Skeletal muscle cell (primary cell): ENCODE measurements around the gene MACROD2.

Source experiments
- DNase-seq: peaks from one replicate; pipeline ENCODE4 v3.0.0-alpha.2; 2010; ENCODE audit warnings: low read depth
- H3K4me3 ChIP-seq: 2 replicates; pipeline ENCODE4 v1.5.1; 2011; ENCODE audit warnings: low read depth, mild to moderate bottlenecking, control low read depth, low read length, moderate library complexity

MACROD2 gene

DNA sequence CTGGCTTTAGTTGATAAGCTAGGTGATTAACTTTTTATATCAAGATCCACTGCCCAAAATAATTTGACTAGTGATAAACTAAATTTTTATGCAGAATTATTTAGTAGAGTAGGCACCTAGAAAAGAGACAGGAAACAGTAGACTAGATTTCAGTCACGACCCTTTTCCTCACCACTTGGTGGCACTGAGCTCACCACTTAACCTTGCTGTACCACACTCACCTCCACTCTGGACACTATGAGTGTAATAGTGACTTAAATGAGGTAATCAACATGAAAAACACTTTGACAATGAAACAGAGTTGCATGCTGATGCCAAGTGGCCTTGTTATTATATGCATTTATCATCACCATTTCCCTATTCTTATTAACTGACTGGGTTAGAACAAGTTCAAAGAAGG lies 1847.6 kb downstream of the MACROD2 start:
- H3K4me3 ChIP-seq: no peak overlapping the region
- no peak for DNase-seq

DNA sequence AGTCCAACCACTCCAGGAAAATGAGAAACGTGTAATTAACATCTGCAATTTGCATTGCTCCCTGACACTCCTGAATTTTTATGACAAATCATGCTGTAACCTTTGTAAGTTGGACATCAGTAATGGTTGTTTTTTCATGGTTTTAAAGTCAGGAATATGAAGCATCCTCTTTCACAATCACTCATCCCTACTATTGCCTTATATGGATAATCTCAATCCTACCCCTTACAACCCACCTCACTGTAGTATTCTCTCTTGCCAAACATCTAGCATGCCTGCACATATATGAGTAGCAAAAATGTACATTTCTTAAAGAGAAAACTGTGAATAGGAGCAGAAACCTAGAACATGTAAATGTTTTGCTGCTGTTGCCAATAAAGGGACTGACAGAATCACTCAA lies 1848.5 kb downstream of the MACROD2 start:
- H3K4me3 ChIP-seq: no peak overlapping the region
- peak; percentile 35 for DNase-seq

DNA sequence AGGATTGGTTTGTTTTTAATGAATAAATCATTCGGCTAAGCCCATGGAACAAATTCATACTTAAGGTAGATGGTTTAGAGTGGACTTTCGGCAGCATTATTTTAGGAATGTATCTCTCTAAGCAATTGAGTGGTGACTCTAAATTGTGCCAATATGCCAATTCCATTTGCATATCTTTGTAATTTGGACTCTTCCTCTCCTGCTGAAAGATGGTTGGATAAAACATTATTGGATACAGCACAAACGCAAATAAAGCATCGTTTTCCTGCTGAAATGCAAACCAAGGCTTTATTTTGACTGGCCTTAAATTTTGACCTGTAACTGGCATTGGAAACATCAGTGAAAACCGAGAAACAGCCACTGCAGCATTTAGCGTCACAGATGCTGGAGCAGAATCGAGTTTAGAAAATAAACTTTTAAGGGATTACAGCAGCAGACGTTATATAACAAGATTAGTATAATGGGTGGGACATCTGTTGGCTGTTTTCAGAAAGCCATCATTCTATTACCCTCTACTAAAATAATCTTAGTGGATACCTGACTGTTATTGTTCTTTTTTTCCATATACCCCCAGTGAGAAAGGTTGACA lies 1852.0 kb downstream of the MACROD2 start:
- no peak for DNase-seq
- no peak overlapping the region for H3K4me3 ChIP-seq

DNA sequence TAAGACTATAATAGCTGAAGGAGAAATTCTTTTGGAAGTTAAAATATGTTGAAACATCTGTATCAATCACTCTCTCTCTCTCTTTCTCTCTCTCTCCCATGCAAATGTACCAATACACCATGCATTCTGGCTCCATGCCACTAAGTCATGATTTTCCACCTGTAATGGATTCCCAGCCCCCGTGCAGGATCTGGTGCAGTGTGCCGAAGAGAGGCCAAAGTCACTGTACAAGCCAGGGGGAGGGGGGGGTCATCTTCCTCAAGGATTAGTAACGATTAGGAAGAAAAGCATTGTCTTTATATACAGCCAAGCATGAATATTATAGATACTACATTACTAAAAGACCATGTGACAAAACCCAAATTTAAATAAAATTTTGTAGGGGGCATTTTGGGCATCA lies 1852.8 kb downstream of the MACROD2 start:
- no peak overlapping the region for H3K4me3 ChIP-seq
- no peak for DNase-seq

DNA sequence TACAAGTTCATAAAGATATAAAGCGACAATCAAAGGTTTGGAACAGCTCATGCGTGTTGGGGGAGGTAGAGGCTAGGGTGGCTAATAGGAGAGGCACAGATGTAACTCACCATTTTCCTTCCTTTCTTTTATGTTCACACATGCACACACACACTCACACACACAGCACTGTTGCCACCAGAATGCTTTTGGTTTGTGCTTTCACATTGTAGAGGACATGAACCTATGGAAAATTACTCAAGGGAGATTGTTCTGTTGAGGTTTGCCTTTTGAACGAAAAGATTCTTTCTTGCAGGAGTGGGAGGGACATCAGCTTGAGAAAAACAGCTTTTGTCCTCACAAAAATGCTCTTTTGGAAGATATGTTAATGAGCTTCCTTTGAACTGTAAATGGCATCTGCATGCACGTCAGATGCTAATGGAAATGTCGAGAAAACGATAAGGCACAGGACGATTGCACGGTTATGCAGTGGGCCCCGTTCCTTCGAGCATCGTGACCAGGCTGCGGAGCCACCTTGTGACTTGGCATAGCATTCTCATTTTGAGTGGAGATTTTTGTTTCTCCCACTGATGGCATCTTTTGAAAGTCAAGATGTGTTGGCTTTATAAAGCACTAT lies 1853.8 kb downstream of the MACROD2 start:
- no peak overlapping the region for H3K4me3 ChIP-seq
- DNase-seq: no peak

DNA sequence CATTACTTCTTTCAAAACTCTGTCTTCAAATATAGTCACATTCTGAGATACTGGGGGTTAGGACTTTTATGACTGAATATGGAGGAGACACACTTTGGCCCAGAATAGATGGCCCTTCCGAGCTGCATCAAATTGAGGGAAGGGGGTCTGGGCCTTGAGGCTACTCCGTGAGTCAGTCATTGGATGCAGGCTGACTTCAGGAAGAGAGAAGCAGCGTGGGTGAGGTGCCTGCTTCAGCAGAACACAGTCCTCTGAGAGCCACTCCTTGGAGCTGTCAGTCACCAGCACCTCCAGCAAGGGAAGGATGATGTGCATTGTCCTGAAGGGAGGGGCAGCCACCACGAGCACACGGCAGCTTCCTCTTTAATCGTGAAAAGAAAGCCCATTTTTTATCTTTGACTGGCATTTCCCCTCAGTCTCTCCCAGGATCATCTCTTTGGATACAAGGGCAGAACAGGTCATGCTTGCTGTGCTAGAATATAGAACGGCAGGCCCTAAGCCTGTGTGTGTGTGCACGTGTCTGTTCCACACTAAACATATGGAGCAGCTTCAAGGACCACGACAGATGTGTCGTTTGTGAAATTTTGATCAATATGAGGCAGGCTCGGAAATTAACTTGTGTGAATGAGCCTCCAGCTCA lies 1856.4 kb downstream of the MACROD2 start:
- H3K4me3 ChIP-seq: no peak overlapping the region
- no peak for DNase-seq

DNA sequence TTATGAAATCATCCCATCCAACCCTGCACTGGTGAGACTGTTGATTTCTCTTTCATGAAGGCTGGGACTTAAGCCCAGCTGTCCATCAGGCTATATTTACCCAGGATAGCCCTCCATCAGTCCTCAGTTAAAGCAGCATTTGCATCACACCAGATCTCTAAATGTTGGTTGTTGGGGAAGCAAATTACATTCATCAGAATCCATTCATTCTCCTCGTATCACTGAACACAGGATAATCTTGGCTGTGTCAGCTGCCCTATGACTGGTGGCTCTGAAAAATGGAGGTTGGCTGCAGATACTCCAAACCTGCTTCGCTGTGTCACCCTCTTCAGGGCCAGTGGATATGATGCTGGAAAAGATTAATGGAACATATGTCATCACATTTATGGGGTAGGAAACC lies 1859.6 kb downstream of the MACROD2 start:
- DNase-seq: no peak
- H3K4me3 ChIP-seq: no peak overlapping the region

DNA sequence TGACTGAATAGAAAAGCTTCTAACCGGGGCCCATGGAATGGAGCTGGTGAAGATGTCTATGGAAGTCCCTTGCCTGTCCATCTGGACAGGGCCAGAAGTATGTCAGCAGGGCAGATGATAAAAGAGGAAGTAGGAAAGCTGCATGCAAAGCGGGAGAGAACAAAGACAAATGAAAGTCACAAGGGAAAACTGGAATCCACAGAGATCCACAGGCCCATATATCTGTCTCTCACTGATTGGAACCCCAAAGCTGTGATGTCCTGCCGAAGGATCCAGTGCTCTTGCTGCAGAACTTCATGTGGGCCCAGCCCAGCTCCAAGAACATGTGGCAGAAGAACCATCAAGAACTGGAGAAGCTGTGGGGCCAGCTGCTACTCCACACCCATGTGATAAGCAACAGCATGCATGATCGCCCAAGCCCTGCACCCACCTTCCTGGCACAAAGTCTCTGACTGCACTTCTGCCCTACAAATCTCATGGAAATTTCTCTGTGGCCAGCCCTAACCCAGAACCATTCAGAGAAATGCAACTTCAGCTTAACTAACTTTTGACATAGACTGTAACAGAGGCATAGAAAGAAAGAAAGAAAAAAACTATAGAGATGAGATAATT lies 1862.0 kb downstream of the MACROD2 start:
- H3K4me3 ChIP-seq: no peak overlapping the region
- no peak for DNase-seq

DNA sequence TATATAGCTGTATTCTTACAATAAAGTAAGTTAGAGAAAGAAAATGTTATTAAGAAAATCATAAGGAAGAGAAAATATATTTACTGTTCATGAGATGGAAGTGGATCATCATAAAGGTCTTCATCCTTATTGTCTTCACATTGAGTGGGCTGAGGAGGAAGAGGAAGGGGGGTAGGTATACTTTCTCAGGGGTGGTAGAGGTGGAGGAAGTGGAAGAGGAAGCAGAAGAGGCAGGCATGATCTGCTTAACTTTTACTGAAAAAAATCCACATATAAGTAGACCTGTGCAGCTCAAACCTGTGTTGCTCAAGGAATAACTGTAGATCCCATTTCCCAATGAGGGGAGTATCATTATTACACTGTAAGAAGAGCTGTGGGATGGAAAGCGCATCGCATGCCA lies 1863.7 kb downstream of the MACROD2 start:
- no peak overlapping the region for H3K4me3 ChIP-seq
- DNase-seq: no peak

DNA sequence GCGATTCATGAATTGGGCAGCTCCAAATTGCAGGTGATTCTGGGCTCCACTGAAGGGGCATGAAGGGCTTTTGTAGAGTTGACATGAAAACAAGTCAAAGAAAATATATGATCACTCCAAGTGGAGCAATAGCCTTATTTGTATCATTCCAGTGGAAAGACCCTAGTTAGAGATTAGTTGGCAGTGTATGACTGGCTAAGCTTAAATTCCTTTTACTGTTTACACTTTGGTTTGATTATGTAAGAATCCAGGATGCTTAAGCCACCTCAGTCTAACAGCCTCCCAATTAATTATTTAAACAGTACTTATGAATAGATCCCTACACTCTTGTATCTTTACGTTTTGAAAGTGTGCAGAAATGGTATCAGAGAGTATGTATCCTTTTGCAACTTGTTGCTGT lies 1865.5 kb downstream of the MACROD2 start:
- no peak overlapping the region for H3K4me3 ChIP-seq
- no peak for DNase-seq

DNA sequence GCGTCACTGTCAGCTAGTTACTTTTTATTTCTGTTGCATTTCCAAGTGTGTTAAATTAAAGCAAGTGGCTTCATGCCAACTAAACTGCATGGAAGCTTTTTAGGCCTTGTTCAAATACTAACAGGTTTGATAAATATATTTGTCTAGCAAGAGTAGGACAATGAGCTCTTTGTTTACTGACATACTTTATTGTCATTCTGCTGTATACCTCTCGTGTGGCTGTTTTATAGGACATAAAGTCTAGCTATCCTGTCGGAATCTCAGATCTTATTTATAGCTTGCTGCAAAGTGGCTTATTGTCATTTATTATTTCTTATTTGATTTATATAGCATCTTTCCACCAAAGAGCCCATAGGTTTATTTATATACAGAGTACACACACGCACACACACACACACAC lies 1866.9 kb downstream of the MACROD2 start:
- no peak overlapping the region for H3K4me3 ChIP-seq
- no peak for DNase-seq

DNA sequence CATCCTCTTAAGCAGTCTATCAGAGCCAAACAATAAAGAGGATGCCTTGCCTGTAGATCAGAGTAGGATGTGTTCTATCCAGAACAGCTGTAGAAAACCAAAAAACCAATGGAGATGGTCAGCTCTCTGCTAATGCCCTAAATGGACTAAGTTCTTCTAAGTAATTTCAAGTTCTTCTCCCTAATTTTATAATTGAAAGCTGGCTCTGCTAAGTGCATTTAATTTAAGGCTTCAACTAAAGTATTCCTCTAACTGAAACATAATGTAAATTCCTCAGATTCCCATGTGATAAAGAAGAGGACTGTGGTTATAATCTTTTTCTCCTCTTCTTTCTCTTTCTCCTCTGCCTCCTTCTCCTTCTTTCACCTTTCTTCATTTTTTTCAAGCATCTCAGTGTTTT lies 1868.4 kb downstream of the MACROD2 start:
- no peak for DNase-seq
- no peak overlapping the region for H3K4me3 ChIP-seq

DNA sequence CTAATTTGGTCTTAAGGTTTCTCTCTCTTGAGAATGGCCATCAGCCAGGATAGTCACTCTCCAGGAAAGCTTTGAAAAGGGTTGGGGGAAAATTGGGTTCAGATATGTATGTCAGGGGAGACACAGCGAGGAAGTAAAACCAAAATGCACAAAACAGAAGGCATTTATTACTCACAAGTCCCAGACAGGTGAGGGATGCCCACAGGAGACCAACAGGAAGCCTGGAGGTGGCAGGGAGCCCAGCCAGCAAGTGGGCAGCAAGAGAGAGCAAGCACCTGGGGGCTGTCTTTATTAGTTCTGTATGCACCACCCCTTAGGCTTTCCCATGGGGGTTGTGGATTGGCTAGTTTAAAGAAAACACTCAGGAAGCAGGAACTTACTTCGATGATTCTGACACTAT lies 1870.2 kb downstream of the MACROD2 start:
- no peak for DNase-seq
- H3K4me3 ChIP-seq: no peak overlapping the region

DNA sequence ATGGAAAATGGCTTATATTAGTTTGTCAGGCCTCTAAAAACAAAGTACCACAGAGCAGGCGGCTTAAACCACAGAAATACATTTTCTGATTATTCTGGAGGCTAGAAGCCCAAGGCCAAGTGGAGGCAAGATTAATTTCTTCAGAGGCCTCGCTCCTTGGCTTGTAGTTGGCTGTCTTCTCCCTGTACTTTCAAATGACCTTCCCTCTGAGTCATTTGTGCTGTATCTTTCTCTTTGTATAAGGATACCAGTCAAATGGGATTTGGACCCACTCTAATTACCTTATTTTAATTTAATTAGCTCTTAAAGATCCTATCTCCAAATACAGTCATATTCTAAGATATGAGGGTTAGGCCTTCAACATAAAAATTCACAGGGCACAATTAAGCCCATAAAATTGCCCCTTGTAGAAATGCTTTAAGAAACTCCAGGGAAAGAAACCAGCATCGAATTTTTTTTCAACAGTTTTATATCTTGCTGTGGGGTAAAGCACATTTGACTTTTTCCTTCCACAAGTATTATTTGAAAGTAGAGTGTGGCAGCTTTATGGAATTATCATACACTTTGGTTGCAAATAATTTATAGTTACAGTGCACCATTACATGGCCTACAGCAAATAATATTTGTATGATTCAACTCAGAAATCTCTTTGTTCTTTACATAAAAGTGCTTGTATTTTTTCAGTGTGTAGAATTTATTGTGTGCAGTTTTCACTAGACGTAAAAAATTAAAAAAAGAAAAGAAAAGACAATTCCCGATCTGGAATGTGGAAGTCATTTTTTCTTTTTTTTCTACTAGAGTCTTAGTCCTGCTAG lies 1871.8 kb downstream of the MACROD2 start:
- DNase-seq: no peak
- H3K4me3 ChIP-seq: no peak overlapping the region

DNA sequence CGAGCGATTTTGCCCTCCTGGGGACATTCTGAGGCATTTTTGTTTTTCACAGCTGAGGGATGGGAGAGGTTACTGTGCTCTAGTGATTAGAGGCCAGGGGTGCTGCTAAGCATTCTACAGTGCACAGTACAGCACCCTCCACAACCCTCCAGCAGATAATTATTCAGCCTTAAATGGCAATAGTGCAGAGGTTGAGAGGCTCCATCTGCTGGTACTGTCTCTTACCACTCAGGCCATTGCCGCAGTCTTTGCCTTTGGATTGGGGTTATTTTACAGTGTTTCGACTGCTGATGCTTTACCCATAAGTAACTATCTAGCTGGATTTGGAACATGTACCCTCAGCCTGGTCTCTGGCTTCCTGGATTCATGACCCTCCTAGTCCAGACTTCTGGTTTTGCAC lies 1872.6 kb downstream of the MACROD2 start:
- no peak for DNase-seq

DNA sequence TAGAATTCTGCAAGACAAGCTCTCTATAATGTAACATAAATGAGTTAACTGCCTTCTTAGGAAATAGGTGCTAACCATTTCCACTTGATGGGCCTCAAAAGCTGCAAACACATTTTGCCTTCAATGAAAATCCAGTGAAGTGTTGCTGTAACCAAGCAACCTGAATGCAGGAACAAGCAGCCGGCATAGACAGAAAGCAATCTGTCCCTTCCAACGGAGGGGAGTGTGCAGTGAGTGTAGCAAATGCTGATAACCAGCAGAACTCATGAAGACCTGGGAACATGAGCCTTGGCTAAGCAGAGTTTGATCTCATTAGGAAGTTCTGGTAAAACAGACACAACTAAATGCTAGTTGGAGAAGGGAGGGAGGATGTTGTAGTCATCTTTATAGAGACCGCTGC lies 1880.1 kb downstream of the MACROD2 start:
- no peak for DNase-seq
- H3K4me3 ChIP-seq: no peak overlapping the region

More for the DNA sequence above, 1872.6 kb downstream of the MACROD2 start:
- no peak overlapping the region for H3K4me3 ChIP-seq

DNA sequence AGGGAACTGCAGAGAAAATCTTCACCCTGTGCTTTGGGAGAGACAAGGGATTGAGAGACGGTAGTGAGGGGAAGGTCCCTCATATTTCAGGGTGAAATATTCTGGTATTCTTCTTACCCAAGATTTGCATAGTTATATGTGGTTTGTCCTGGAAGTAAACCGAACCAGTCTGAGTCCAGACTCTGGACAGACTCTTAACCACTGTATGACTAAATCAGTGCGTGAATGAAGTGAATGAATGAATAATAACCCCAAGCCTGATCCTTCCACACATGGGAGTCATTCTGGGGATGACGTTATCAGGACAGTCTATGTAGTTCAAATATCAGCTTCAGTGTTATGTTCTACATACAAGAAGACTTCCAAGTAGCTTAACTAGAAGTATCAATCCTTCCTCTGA lies 1887.2 kb downstream of the MACROD2 start:
- no peak overlapping the region for H3K4me3 ChIP-seq
- no peak for DNase-seq

DNA sequence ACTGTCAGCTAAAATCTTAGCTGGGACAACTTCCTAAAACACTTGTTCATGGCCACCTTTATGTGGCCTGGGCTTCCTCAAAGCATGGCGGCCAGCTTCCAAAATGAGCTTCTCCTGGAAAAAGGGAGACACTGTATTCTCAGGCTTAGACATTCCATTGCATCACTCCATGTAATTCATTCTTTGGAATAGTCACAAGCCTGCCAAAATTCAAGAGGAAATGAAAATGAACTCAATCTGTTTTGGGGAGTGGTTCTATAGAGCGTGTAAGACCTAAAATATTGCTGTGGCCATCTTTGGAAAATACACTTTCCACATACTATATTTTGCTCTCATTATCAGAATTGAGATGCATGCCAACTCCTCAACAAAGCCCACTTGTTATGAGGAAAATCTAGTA lies 1890.9 kb downstream of the MACROD2 start:
- DNase-seq: no peak
- H3K4me3 ChIP-seq: no peak overlapping the region

DNA sequence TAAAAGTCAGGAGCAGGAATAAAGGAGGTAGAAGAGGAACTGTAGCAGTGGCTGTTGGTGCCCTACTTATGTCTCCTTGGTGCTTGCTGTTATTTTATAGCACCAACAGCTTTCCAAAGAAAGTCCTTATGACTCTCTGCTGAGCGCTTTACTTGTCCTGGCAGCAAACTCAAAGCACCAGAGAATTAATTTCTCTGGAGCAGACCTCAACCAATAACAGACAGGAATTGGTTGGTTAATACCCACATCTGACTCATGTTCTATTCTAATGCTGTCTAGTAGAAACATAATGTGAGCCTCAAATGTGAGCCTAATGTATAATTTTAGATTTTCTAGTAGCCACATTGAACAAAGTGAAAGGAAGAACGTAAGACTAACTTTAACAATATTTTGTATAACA lies 1892.1 kb downstream of the MACROD2 start:
- H3K4me3 ChIP-seq: no peak overlapping the region
- no peak for DNase-seq

DNA sequence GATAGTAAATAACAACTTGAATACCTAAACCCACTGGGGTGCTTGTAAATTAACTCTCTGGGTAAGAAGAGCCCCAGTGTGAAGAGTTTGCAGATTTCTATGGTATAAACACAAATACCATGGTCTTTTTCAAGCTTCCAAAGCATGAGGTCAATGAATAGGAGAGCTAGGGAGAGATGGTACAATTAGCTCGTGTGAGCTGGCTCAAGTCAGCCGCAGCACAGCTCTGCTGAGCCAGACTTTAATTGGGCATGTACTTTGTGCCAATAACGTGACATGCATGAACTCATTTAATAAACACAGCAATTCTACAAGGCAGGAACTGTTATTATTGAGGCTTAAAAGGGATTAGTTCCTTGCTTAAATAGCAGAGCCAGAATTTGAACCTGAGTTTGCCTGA lies 1893.7 kb downstream of the MACROD2 start:
- DNase-seq: no peak

More for the DNA sequence above, 1893.7 kb downstream of the MACROD2 start:
- H3K4me3 ChIP-seq: no peak overlapping the region
